HG03558 (cell line): Measurements from ENCODE around the gene PBRM1.
"Not testable (repeated sequence)": the region's sequence is repeated elsewhere in the genome, so short reads cannot be mapped to it uniquely, and the experiment has no call there.

Experiments used
- ATAC-seq: cut with Tn5 transposase; IDR thresholded peaks from one replicate; pipeline ENCODE4 v1.9.1; 2021; ENCODE audit warnings: moderate number of reproducible peaks; ENCODE audit not compliant: unreplicated experiment; ENCODE audit errors: extremely low read depth

PBRM1 gene

DNA sequence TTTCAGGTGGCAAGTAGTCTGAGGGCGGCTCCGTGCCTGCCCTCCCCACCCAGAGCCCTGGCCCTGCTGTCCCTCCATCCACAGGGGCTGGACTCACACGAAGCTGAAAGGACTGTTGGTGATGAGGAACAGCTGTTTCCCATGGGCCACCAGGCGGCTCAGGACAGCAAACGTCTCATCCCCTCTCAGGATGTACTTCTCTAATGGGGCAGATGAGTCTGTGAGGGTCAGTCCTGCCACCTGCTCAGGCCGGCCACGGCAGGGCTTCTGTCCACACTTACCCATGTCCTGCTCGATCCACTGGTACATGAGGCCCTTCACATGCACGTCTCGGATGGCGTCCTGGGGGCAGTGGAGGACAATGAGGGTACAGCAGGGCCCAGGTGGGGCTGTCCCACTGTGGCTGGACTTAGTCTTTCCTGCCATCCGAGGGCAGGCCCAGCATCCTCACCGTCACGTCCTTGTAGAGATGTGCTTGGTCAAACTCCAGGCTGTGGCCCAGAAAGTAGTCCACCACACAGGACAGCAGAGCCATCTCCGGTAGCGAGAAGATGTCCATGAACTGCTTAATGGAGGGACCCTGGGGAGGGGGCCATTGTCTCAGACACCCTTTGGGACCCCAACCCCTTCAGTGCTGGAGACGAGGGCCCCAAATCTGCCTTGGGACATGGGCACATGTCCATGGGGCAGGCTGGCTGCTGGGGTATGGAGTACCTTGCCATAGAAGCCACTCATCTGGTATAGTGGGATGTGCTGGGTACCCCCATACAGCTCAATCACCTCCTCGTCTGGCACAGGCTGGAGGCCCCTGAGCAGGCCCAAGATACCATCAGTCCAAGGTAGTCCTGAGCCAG, 157.8 kb downstream of the PBRM1 start:
- ATAC-seq: no peak

- ATAC-seq: no peak
These were observed 158.5 kb downstream of the PBRM1 start for GRCh38 chr3:52527039-52527731.

DNA sequence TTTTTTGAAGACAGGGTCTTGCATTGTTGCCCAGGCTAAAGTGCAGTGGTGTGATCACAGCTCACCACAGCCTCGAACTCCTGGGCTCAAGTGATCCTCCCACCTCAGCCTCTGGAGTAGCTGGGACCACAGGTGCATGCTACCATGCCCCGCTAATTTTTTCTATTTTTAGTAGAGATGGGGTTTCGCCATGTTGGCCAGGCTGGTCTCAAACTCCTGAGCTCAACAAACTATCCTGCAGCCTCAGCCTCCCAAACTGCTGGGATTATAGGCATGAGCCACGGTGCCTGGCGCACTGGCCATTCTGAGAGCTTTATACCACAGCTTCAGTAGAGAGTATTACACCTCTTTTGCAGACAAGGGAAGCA, 159.1 kb downstream of the PBRM1 start:
- not testable (repeated sequence) for ATAC-seq

DNA sequence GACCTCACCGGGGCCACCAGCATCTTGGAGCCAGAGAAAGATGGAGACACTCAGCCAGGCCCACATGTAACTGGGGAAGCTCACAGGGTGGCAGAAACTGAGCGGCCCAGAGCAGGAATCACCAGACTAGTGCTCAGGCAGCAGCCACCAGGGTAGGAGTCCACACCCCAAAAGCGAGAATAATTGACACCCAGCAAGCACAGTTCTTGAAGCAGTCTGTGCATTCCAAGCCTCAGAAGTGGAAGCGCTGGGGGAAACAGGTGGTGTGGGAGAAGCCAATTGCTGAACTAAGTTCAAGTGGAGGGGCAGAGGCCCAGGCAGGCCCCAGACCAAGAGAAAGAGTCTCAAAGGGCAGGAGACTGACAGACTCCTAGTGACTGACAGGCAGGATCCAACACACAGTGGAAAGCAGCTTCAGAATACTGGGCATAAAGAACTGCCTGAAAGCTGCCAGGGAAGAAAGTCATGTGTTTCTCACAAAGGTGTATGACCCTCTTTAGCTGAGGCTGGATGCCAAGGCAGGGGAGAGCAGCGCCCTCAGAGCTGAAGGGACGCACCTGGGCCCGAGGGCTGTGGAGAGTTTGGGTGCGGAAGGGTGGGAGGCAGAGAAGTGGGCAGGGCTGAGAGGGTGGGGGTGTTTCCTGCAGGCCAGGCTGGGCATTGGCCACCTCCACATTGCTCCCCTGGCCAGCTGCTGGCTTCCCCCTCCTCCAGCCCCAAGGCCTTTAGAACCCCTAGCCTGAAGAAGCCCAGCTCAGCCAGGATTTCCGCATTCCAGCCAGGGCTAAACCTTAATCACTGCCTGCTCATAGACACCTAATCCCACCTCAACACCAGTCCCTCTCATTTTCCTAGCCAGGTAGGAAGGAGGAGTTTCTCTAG, 159.8 kb downstream of the PBRM1 start:
- ATAC-seq: no peak

DNA sequence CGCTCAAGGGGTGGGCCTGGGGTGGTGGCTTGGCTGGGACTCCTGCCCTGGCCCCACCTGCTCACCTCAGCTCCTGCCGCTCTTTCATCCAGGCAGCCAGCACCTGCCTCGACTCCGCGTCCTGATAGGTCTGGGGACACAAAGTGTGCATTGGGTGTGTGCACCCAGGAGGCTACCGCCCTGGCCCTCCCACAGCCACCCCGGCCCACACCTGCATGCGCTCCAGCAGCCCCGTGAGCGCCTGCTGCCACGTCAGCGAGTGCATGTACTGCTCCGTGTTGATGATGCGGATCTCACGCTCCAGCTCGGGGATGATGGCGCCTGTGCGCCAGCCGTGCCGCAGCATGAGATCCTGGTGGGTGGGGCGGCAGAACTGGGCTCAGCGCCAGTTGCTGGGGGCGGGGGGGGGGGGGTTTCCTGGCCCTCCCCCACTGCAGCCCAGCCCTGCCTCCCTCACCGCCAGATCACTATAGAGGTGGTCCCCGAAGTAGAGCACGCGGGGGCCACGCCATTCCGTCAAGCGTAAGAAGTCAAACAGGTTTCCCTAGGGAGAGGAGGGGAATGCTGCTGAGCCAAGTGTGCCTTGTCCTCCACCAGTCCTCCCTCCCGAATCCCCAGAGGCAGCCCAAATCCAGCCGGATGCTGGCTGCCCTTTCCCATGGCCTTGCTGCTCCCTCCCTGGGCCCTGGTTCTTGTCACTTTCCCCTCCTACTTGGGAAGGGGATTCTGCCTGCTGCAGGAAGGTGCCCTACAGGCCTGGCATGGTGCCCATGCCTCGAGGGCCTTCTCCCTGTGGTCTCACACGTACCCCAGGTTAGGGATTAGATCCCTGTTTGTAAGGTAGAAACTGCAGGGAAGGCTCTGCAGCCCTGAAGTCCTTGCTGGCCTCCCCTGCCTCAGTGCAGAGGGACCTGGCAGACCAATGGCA, 160.7 kb downstream of the PBRM1 start:
- no peak for ATAC-seq

- no peak for ATAC-seq
These were observed 161.4 kb downstream of the PBRM1 start for GRCh38 chr3:52524258-52524751.

DNA sequence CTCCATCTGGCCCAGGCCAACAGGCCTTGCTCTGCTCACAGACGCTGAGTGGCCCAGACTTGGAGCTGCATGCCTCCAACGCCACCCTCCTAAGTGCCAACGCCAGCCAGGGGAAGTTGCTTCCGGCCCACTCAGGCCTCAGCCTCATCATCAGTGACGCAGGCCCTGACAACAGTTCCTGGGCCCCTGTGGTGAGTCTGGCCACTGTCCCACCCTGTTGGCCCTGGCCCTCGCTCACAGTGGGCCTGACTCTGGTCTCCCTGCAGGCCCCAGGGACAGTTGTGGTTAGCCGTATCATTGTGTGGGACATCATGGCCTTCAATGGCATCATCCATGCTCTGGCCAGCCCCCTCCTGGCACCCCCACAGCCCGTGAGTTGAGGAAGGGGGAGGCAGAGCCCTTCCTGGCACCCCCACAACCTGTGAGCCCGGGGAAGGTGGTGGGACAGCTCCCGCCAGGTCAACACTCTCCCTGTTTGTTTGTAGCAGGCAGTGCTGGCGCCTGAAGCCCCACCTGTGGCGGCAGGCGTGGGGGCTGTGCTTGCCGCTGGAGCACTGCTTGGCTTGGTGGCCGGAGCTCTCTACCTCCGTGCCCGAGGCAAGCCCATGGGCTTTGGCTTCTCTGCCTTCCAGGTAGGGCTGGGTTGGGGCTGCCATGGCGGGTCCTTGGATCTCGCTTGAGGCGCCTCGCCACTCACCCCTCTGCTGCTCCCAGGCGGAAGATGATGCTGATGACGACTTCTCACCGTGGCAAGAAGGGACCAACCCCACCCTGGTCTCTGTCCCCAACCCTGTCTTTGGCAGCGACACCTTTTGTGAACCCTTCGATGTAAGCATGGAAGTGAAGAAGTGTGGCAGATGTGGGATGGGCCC, 162.1 kb downstream of the PBRM1 start:
- no peak for ATAC-seq

- ATAC-seq: no peak
These were observed 163.0 kb downstream of the PBRM1 start for GRCh38 chr3:52522651-52523251.

DNA sequence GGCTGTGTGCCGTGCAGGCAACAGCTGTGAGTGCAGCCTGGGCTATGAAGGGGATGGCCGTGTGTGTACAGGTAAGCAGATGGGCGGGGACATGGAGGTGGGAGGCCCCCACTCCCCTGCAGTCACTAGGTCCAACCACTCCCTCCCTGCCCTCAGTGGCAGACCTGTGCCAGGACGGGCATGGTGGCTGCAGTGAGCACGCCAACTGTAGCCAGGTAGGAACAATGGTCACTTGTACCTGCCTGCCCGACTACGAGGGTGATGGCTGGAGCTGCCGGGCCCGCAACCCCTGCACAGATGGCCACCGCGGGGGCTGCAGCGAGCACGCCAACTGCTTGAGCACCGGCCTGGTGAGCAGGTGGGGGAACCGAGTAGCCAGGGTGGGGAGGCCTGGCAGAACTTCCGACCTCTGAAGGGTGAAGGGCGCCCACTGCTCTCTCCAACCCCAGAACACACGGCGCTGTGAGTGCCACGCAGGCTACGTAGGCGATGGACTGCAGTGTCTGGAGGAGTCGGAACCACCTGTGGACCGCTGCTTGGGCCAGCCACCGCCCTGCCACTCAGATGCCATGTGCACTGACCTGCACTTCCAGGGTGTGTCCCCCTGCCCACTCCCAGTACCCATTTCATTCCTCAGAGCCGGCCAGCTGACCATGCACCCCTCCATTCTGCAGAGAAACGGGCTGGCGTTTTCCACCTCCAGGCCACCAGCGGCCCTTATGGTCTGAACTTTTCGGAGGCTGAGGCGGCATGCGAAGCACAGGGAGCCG, 163.6 kb downstream of the PBRM1 start:
- no peak for ATAC-seq

- ATAC-seq: no peak
These were observed 164.3 kb downstream of the PBRM1 start for GRCh38 chr3:52521488-52521824.

- ATAC-seq: no peak
These were observed 164.8 kb downstream of the PBRM1 start for GRCh38 chr3:52520716-52521487.

GRCh38 chr3:52520141-52520667, 165.5 kb downstream of the PBRM1 start:
- no peak for ATAC-seq

DNA sequence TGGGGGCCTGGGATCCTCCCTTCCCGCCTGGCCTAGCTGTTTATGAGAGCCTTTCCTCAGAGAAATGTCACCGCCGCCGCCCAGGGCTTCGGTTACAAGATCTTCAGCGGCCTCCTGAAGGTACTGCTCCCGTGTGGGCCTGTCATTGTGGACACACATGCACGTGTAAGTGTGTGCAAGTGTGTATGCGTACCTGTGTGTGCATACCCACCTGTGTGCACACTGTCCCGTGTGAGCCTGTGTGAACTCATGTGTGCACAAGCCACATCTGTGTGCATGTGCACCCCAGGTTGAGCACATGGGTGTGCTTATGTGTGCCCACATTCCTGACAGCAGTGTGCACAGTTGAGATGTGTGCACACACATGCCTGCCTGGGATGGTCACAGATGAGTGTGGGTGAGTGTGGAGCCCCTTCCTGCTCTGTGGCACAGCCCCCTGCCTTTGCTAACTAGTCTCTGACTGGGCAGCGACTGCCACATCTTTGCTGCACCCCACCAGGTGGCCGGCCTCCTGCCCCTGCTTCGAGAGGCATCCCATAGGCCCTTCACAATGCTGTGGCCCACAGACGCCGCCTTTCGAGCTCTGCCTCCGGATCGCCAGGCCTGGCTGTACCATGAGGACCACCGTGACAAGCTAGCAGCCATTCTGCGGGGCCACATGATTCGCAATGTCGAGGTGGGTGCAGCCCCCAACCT, 166.1 kb downstream of the PBRM1 start:
- no peak for ATAC-seq

DNA sequence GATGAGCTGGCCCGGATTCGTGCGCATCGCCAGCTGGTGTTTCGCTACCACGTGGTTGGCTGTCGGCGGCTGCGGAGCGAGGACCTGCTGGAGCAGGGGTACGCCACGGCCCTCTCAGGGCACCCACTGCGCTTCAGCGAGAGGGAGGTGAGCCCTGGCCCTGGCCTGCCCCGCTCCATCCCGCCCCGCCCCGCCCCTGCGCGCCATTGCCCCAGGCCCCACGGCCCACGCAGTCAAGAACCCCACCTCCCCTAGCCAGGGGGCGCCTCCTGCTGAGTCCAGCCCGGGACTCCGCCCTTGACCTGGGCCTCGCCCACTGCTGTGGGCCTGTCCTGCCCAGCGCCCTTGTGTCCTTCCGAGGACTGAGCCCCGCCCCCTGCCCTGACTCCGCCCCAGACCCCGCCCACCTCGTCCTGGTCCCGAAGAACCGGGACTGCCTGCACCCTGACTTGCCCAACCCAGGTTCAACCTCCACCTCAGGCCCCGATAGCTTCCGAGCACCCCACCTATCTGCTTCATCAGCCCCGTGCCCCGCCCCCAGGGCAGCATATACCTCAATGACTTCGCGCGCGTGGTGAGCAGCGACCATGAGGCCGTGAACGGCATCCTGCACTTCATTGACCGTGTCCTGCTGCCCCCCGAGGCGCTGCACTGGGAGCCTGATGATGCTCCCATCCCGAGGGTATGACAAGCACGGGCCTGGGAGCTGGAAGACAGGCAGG, 166.8 kb downstream of the PBRM1 start:
- no peak for ATAC-seq
